HepG2 (cell line): ENCODE data around the gene ADGRV1. TPM values are rescaled to one million over a fixed set of nuclear protein-coding genes. Genes with fewer than 3 reads are reported as not detected.

Experiments
- CENPX ChIP-seq: sonication (generic); formaldehyde crosslinking; IDR thresholded peaks from 2 replicates; pipeline ENCODE4 v1.9.0; 2021; ENCODE audit warnings: mild to moderate bottlenecking, missing genetic modification reagents, moderate library complexity
- ELF4 ChIP-seq: sonication (generic); formaldehyde crosslinking; IDR thresholded peaks from 2 replicates; pipeline ENCODE4 v1.5.0; 2020; ENCODE audit warnings: missing genetic modification reagents, mild to moderate bottlenecking, moderate library complexity, borderline replicate concordance
- ERF ChIP-seq: IDR thresholded peaks from 2 replicates; pipeline ENCODE4 v1.6.1; 2018; ENCODE audit warnings: missing biosample characterization, missing genetic modification reagents
- ETV5 ChIP-seq: IDR thresholded peaks from 2 replicates; pipeline ENCODE4 v1.6.1; 2018; ENCODE audit warnings: missing biosample characterization, missing genetic modification reagents, inconsistent platforms, borderline replicate concordance
- FOXC1 ChIP-seq: sonication (generic); formaldehyde crosslinking; IDR thresholded peaks from 2 replicates; pipeline ENCODE4 v1.8.0; 2022; ENCODE audit warnings: mild to moderate bottlenecking, missing genetic modification reagents, borderline replicate concordance
- HNRNPK ChIP-seq: fragments of 200-400 bp; formaldehyde crosslinking; IDR thresholded peaks from 2 replicates; pipeline ENCODE4 v1.6.1; 2018; ENCODE audit warnings: low read length, low read depth, moderate library complexity, mild to moderate bottlenecking; ENCODE audit not compliant: poor library complexity, severe bottlenecking
- HOXA7 ChIP-seq: sonication (generic); formaldehyde crosslinking; IDR thresholded peaks from 2 replicates; pipeline ENCODE4 v1.8.1; 2022; ENCODE audit warnings: mild to moderate bottlenecking, missing genetic modification reagents, moderate library complexity
- JUNB ChIP-seq: sonication (generic); formaldehyde crosslinking; IDR thresholded peaks from 2 replicates; pipeline ENCODE4 v1.8.0; 2022; ENCODE audit warnings: missing genetic modification reagents, mild to moderate bottlenecking, borderline replicate concordance
- LCORL ChIP-seq, 2 experiments: fragments of 450-650 bp in 1 of 2; sonication (generic) in 1 of 2; formaldehyde crosslinking in 1 of 2; IDR thresholded peaks; 2 replicates each; pipeline versions ENCODE4 v1.5.0 to v1.6.1; 2017 to 2020; ENCODE audit warnings: antibody characterized with exemption in 1 of 2, missing genetic modification reagents in 1 of 2
- MATR3 ChIP-seq: sonication (generic); formaldehyde crosslinking; IDR thresholded peaks from 2 replicates; pipeline ENCODE4 v1.4.0; 2020; ENCODE audit warnings: missing genetic modification reagents
- MEIS1 ChIP-seq: sonication (generic); formaldehyde crosslinking; IDR thresholded peaks from 2 replicates; pipeline ENCODE4 v1.9.0; 2021; ENCODE audit warnings: mild to moderate bottlenecking, missing genetic modification reagents, moderate library complexity, borderline replicate concordance
- RFX3 ChIP-seq: IDR thresholded peaks from 2 replicates; pipeline ENCODE4 v1.6.1; 2016; ENCODE audit warnings: missing biosample characterization, missing genetic modification reagents
- RXRB ChIP-seq: IDR thresholded peaks from 2 replicates; pipeline ENCODE4 v1.6.1; 2016; ENCODE audit warnings: borderline replicate concordance, missing genetic modification reagents, missing compliant biosample characterization
- SAFB2 ChIP-seq: sonication (generic); formaldehyde crosslinking; IDR thresholded peaks from 2 replicates; pipeline ENCODE4 v1.5.1; 2020; ENCODE audit warnings: missing genetic modification reagents, low read depth, mild to moderate bottlenecking, borderline replicate concordance
- TEAD3 ChIP-seq: optimal IDR thresholded peaks from 2 replicates; pipeline ENCODE3; 2016; ENCODE audit warnings: borderline replicate concordance
- ZMAT3 ChIP-seq: sonication (generic); formaldehyde crosslinking; conservative IDR thresholded peaks from 2 replicates; pipeline ENCODE4 v1.7.0; 2021; ENCODE audit warnings: missing genetic modification reagents
- ZNF205 ChIP-seq: IDR thresholded peaks from 2 replicates; pipeline ENCODE4 v1.6.1; 2018; ENCODE audit warnings: missing biosample characterization, missing genetic modification reagents
- ZNF703 ChIP-seq: sonication (generic); formaldehyde crosslinking; IDR thresholded peaks from 2 replicates; pipeline ENCODE4 v1.5.1; 2020; ENCODE audit warnings: missing genetic modification reagents, mild to moderate bottlenecking, moderate library complexity, borderline replicate concordance
- ZNF83 ChIP-seq: sonication (generic); formaldehyde crosslinking; IDR thresholded peaks from 2 replicates; pipeline ENCODE4 v1.4.0; 2020; ENCODE audit warnings: missing genetic modification reagents, mild to moderate bottlenecking, borderline replicate concordance
- polyA plus RNA-seq, 8 experiments: library from polyadenylated mRNA; depleted of rRNA in 3 of 8; stranded (reverse) in 7 of 8; unstranded in 1 of 8; fragments of >200 nt; fragmentation: Illumina TruSeq in 4 of 8; extraction: Trizol in 4 of 8; gene quantifications; 2 replicates each; pipeline versions ENCODE4 v1.2.1 to v1.2.3, GENCODE V29; 2011 to 2016; ENCODE audit warnings: low read depth in 4 of 8, missing spikeins in 1 of 8, mixed read lengths in 1 of 8; ENCODE audit not compliant: insufficient read depth in 1 of 8
- total RNA-seq, 5 experiments: library from RNA; depleted of rRNA; stranded (reverse); fragments of >200 nt; fragmentation: Illumina TruSeq; extraction: Trizol; gene quantifications; 2 replicates each; pipeline ENCODE4 v1.2.3, GENCODE V29; 2016; ENCODE audit warnings: low read depth in 1 of 5
- TF ChIP-seq, protein P1 (sequence below): sonication (generic); formaldehyde crosslinking; IDR thresholded peaks from 2 replicates; pipeline ENCODE4 v1.4.0; 2020; ENCODE audit warnings: missing genetic modification reagents, mild to moderate bottlenecking, borderline replicate concordance
- TF ChIP-seq, protein P2 (sequence below): sonication (generic); formaldehyde crosslinking; conservative IDR thresholded peaks from 2 replicates; pipeline ENCODE4 v1.4.0; 2020; ENCODE audit warnings: missing genetic modification reagents
- TF ChIP-seq, protein P3 (sequence below): sonication (generic); formaldehyde crosslinking; IDR thresholded peaks from 2 replicates; pipeline ENCODE4 v1.8.0; 2022; ENCODE audit warnings: mild to moderate bottlenecking, missing genetic modification reagents, borderline replicate concordance

The ADGRV1 gene
- total and polyA plus RNA-seq, 2 of the 13 experiments (the other 11 are each of a cell fraction or from before 2014, with no cell fraction given): 1.7 to 3.9 TPM

DNA sequence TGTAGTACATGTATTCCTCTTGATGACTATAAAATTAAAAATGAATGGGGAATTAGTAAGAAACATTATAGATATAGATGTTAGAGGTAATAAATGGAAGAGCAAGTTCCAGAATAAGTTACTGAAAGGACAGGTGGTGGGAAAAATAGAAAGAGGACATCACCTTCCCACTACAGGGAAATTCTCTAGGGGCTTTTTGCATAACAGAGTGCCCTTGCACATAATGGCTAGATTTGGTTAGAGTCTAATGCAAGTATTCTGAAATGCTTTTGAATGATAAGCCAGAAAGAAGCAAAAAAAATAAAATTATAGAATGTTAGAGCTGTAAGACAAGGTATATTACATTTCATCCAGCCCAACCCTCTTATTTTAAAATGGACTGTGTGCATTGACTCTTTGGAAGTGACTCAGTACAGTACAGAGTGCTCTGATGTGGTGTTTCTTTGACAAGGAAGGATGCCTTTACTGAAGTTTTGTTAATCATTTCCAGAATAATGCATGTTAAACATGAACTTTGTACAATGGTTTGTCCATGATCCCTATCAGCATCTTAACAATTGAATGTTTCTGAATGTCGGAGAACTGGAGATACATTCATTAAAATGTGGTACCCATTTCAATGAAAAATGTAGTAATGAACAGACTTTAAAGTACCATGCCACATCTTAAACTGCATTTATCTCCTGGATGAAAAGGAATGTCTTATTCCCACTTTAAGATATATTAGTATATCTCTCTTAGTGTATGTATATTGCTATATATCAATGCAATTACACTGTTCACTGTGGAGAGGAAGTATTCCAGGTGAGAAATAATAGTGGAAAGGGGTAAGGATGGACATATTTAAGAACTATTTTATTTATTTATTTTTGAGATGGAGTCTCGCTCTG lies 391.1 kb downstream of the ADGRV1 start (continued):
- TF ChIP-seq, protein P1, sequence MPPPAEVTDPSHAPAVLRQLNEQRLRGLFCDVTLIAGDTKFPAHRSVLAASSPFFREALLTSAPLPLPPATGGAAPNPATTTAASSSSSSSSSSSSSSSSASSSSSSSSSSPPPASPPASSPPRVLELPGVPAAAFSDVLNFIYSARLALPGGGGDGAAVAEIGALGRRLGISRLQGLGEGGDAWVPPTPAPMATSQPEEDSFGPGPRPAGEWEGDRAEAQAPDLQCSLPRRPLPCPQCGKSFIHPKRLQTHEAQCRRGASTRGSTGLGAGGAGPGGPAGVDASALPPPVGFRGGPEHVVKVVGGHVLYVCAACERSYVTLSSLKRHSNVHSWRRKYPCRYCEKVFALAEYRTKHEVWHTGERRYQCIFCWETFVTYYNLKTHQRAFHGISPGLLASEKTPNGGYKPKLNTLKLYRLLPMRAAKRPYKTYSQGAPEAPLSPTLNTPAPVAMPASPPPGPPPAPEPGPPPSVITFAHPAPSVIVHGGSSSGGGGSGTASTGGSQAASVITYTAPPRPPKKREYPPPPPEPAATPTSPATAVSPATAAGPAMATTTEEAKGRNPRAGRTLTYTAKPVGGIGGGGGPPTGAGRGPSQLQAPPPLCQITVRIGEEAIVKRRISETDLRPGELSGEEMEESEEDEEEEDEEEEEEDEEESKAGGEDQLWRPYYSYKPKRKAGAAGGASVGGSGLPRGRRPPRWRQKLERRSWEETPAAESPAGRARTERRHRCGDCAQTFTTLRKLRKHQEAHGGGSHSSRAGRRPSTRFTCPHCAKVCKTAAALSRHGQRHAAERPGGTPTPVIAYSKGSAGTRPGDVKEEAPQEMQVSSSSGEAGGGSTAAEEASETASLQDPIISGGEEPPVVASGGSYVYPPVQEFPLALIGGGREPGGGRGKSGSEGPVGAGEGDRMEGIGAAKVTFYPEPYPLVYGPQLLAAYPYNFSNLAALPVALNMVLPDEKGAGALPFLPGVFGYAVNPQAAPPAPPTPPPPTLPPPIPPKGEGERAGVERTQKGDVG (CRISPR knock-in tag): no peak
- TF ChIP-seq, protein P2, sequence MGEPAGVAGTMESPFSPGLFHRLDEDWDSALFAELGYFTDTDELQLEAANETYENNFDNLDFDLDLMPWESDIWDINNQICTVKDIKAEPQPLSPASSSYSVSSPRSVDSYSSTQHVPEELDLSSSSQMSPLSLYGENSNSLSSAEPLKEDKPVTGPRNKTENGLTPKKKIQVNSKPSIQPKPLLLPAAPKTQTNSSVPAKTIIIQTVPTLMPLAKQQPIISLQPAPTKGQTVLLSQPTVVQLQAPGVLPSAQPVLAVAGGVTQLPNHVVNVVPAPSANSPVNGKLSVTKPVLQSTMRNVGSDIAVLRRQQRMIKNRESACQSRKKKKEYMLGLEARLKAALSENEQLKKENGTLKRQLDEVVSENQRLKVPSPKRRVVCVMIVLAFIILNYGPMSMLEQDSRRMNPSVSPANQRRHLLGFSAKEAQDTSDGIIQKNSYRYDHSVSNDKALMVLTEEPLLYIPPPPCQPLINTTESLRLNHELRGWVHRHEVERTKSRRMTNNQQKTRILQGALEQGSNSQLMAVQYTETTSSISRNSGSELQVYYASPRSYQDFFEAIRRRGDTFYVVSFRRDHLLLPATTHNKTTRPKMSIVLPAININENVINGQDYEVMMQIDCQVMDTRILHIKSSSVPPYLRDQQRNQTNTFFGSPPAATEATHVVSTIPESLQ (CRISPR knock-in tag): no peak
- TF ChIP-seq CENPX (no peak), HNRNPK (no peak), JUNB (CRISPR knock-in tag) (no peak), ZNF83 (CRISPR knock-in tag) (no peak), ELF4 (no peak; the same call in 1 of the 2 replicates), ZNF703 (CRISPR knock-in tag) (no peak), MEIS1 (CRISPR knock-in tag) (no peak), RFX3 (no peak), MATR3 (CRISPR knock-in tag) (no peak), FOXC1 (CRISPR knock-in tag) (no peak), SAFB2 (CRISPR knock-in tag) (no peak), RXRB (CRISPR knock-in tag) (peak; percentile 43; the same call in 1 of the 2 replicates), ERF (CRISPR knock-in tag) (peak; percentile 41; the same call in 1 of the 2 replicates), ETV5 (CRISPR knock-in tag) (peak; percentile 30; the same call in 1 of the 2 replicates), ZMAT3 (no peak), LCORL (IDR thresholded peaks at IDR 0.05) (no peak), LCORL (CRISPR knock-in tag; IDR thresholded peaks at IDR 0.05) (peak; percentile 38; the same call in 1 of the 2 replicates), ZNF205 (CRISPR knock-in tag) (no peak), TEAD3 (CRISPR knock-in tag) (no peak), HOXA7 (no peak)
- TF ChIP-seq, protein P3, sequence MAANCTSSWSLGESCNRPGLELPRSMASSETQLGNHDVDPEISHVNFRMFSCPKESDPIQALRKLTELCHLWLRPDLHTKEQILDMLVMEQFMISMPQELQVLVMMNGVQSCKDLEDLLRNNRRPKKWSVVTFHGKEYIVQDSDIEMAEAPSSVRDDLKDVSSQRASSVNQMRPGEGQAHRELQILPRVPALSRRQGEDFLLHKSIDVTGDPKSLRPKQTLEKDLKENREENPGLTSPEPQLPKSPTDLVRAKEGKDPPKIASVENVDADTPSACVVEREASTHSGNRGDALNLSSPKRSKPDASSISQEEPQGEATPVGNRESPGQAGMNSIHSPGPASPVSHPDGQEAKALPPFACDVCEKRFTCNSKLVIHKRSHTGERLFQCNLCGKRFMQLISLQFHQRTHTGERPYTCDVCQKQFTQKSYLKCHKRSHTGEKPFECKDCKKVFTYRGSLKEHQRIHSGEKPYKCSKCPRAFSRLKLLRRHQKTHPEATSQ (CRISPR knock-in tag): no peak; the same call in 1 of the 2 replicates
